ENCODE data around the gene HSD17B12. TPM values are rescaled to one million over a fixed set of nuclear protein-coding genes. Genes with fewer than 3 reads are reported as not detected.
A peak's percentile ranks its signal among the peaks of the same experiment; 100 is the strongest.

The HSD17B12 gene
- total RNA-seq, 1 donor, result 148 TPM

- peak; percentile 31 for DNase-seq (ENCODE audit: low read depth)
- TF ChIP-seq, protein P1, sequence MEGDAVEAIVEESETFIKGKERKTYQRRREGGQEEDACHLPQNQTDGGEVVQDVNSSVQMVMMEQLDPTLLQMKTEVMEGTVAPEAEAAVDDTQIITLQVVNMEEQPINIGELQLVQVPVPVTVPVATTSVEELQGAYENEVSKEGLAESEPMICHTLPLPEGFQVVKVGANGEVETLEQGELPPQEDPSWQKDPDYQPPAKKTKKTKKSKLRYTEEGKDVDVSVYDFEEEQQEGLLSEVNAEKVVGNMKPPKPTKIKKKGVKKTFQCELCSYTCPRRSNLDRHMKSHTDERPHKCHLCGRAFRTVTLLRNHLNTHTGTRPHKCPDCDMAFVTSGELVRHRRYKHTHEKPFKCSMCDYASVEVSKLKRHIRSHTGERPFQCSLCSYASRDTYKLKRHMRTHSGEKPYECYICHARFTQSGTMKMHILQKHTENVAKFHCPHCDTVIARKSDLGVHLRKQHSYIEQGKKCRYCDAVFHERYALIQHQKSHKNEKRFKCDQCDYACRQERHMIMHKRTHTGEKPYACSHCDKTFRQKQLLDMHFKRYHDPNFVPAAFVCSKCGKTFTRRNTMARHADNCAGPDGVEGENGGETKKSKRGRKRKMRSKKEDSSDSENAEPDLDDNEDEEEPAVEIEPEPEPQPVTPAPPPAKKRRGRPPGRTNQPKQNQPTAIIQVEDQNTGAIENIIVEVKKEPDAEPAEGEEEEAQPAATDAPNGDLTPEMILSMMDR (IDR thresholded peaks at IDR 0.05; ENCODE audit: insufficient read depth, low read depth, low read length), result no peak
- H3K4me3 ChIP-seq (ENCODE audit: low read depth, low read length), result no peak overlapping the region
Observed at GRCh38 chr11:43712676-43713075, 32.1 kb downstream of the HSD17B12 start.

GRCh38 chr11:43718373-43718772 is 37.8 kb downstream of the HSD17B12 start:
- TF ChIP-seq, protein P1 (IDR thresholded peaks at IDR 0.05; ENCODE audit: insufficient read depth, low read depth, low read length), result no peak
- no peak for DNase-seq (ENCODE audit: low read depth)
- no peak overlapping the region for H3K4me3 ChIP-seq (ENCODE audit: low read depth, low read length)

DNA sequence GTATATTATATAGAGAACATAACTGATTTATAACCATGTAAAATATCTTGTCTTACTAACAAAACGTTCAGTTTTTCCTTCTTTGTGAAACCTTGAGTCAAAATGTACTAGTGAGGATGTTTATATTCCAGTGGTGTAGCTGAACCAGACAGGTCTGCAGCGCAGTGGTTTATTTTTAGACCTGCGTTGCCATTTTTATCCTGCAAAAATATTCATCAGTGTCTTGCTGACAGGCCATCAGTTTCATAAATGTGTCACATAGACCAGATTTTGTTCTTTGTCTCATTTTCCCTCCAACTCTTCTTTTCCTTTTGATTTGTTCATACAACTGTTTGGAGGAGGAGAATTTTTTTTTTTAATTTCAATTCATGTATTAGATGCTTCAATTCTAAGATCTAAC is 43.1 kb downstream of the HSD17B12 start:
- H3K4me3 ChIP-seq (ENCODE audit: low read depth, low read length), result no peak overlapping the region
- TF ChIP-seq, protein P1 (IDR thresholded peaks at IDR 0.05; ENCODE audit: insufficient read depth, low read depth, low read length), result no peak
- DNase-seq (ENCODE audit: low read depth), result no peak

- TF ChIP-seq, protein P1 (IDR thresholded peaks at IDR 0.05; ENCODE audit: insufficient read depth, low read depth, low read length), result no peak
- no peak for DNase-seq (ENCODE audit: low read depth)
- H3K4me3 ChIP-seq (ENCODE audit: low read depth, low read length), result no peak overlapping the region
Observed at GRCh38 chr11:43732225-43732624, 51.7 kb downstream of the HSD17B12 start.

DNA sequence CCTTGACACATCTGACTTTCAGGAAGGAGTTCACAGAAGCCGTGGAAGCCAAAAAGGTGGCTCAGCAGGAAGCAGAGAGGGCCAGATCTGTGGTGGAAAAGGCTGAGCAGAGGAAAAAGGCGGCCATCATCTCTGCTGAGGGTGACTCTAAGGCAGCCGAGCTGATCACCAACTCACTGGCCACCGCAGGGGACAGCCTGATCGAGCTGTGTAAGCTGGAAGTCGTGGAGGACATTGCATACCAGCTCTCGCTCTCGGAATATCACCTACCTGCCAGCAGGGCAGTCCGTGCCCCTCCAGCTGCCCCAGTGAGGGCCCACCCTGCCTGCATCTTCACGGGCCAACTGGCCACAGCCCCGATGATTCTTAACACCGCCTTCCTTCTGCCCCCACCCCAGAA is 53.7 kb downstream of the HSD17B12 start:
- TF ChIP-seq, protein P1 (IDR thresholded peaks at IDR 0.05; ENCODE audit: insufficient read depth, low read depth, low read length), result no peak
- no peak overlapping the region for H3K4me3 ChIP-seq (ENCODE audit: low read depth, low read length)
- no peak for DNase-seq (ENCODE audit: low read depth)

GRCh38 chr11:43735115-43735514 is 54.6 kb downstream of the HSD17B12 start:
- TF ChIP-seq, protein P1 (IDR thresholded peaks at IDR 0.05; ENCODE audit: insufficient read depth, low read depth, low read length), result no peak
- H3K4me3 ChIP-seq (ENCODE audit: low read depth, low read length), result no peak overlapping the region
- DNase-seq (ENCODE audit: low read depth), result no peak

DNA sequence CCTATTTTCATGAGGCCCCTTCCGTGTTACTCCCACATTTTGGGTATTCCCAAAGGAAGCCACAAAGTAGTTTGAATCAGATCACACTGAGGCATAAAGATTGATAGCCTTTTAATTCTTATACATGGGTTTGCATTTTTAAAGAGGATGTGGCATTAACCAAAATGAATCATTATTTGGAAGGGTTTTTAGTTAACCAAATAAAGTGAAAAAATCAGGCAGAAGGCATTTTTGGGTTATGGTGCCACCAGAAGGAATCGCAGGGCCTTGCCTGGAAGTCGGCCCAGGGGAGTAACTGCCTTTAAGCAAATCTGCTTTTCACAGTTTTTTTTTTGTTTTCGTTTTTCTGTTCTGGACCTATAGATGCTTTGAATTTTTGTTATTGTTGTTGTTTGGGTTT is 55.4 kb downstream of the HSD17B12 start:
- no peak overlapping the region for H3K4me3 ChIP-seq (ENCODE audit: low read depth, low read length)
- no peak for DNase-seq (ENCODE audit: low read depth)
- TF ChIP-seq, protein P1 (IDR thresholded peaks at IDR 0.05; ENCODE audit: insufficient read depth, low read depth, low read length), result no peak
